Panc1 (cell line): ENCODE results near the gene ITM2B. TPM values are rescaled to one million over a fixed set of nuclear protein-coding genes. Genes with fewer than 3 reads are reported as not detected.
A peak's percentile ranks its signal among the peaks of the same experiment; 100 is the strongest.

ENCODE experiments used
- ATAC-seq: fragments of 200-7000 bp; cut with Tn5 transposase; 2 replicates; pipeline ENCODE4 v1.9.1; 2020; ENCODE audit warnings: mild to moderate bottlenecking, moderate library complexity
- BruUV-seq: library from RNA; stranded (reverse); fragments of 400-500 nt; replicated peaks from 2 replicates; lab custom pipeline; 2021; lab: Mats Ljungman, UMichigan
- CTCF ChIA-PET: fragments of 300-600 bp; sonication (Branson Sonifier 250); formaldehyde crosslinking; loops from one replicate; lab custom pipeline; 2022; ENCODE audit warnings: antibody characterized with exemption; lab: Charles Lee
- POLR2A ChIA-PET: fragments of 300-600 bp; sonication (Branson Sonifier 250); formaldehyde crosslinking; loops from one replicate; lab custom pipeline; 2022; ENCODE audit warnings: antibody characterized with exemption; lab: Charles Lee
- DNase-seq: peaks from one replicate; pipeline ENCODE4 v3.0.0-alpha.2; 2010; ENCODE audit warnings: low read depth, low spot score
- H3K27ac ChIP-seq: 2 replicates; pipeline ENCODE4 v1.5.1; 2011; ENCODE audit warnings: mild to moderate bottlenecking, low read length, inconsistent platforms
- H3K27me3 ChIP-seq: fragments of 200-500 bp; sonication (Bioruptor generic); 2 replicates; pipeline ENCODE4 v1.6.0; 2014; ENCODE audit warnings: low read length, inconsistent platforms; ENCODE audit not compliant: control insufficient read depth, insufficient read depth
- H3K36me3 ChIP-seq: fragments of 200-500 bp; sonication (Bioruptor generic); 2 replicates; pipeline ENCODE4 v1.5.1; 2014; ENCODE audit warnings: inconsistent platforms, mild to moderate bottlenecking, low read length, moderate library complexity; ENCODE audit not compliant: control insufficient read depth, insufficient read depth
- H3K4me1 ChIP-seq: 2 replicates; pipeline ENCODE4 v1.5.1; 2011; ENCODE audit warnings: inconsistent platforms, mild to moderate bottlenecking, low read length, moderate library complexity; ENCODE audit not compliant: control insufficient read depth, insufficient read depth
- H3K4me3 ChIP-seq, 2 experiments: 2 replicates each; pipeline ENCODE4 v1.5.1; 2011 to 2012; ENCODE audit warnings: low read depth in 2 of 2, low read length in 2 of 2, mild to moderate bottlenecking in 2 of 2, inconsistent platforms in 1 of 2, moderate library complexity in 1 of 2
- H3K9me3 ChIP-seq: fragments of 200-500 bp; sonication (Bioruptor generic); 2 replicates; pipeline ENCODE4 v1.5.1; 2014; ENCODE audit warnings: low read depth, mild to moderate bottlenecking, inconsistent platforms, low read length, moderate library complexity; ENCODE audit not compliant: control insufficient read depth, insufficient read depth
- POLR2AphosphoS5 ChIP-seq: IDR thresholded peaks from 2 replicates; pipeline ENCODE4 v1.6.1; 2012; ENCODE audit warnings: mild to moderate bottlenecking, low read depth, low read length, moderate library complexity
- SIN3A ChIP-seq: IDR thresholded peaks from 2 replicates; pipeline ENCODE4 v1.6.1; 2012; ENCODE audit warnings: low read depth, mild to moderate bottlenecking, low read length, moderate library complexity, borderline replicate concordance; ENCODE audit not compliant: insufficient read depth
- TCF7L2 ChIP-seq: IDR thresholded peaks from 2 replicates; pipeline ENCODE4 v1.6.1; 2011; ENCODE audit warnings: mild to moderate bottlenecking, low read depth, low read length, inconsistent platforms
- in situ Hi-C: cut with HindIII; loops from 2 replicates; pipeline ENCODE4 v1.10.0; 2016; ENCODE audit warnings: low sequenced_read_pairs, low pct_unique_long_range_greater_than_20kb
- intact Hi-C: fragments of 100-400 bp; cut with micrococcal nuclease; formaldehyde crosslinking; loops from one replicate; pipeline ENCODE4 v1.10.0; 2022; ENCODE audit not compliant: unreplicated experiment
- total RNA-seq: library from RNA; stranded (reverse); gene quantifications from one replicate; pipeline ENCODE4 v1.2.1, GENCODE V29; 2021; ENCODE audit not compliant: unreplicated experiment
- TF ChIP-seq, protein P1 (sequence below): fragments of 450-650 bp; IDR thresholded peaks from 2 replicates; pipeline ENCODE4 v1.5.1; 2017; ENCODE audit warnings: mild to moderate bottlenecking
- TF ChIP-seq, protein P2 (sequence below), 2 experiments: IDR thresholded peaks; 2 replicates each; pipeline ENCODE4 v1.6.1; 2011 to 2012; ENCODE audit warnings: low read depth in 2 of 2, control low read depth in 1 of 2, low read length in 1 of 2, mild to moderate bottlenecking in 1 of 2, moderate library complexity in 1 of 2; ENCODE audit not compliant: insufficient read depth in 1 of 2

The ITM2B gene
- total RNA-seq, 1 experiment from 2014 or later, result 156 TPM

DNA sequence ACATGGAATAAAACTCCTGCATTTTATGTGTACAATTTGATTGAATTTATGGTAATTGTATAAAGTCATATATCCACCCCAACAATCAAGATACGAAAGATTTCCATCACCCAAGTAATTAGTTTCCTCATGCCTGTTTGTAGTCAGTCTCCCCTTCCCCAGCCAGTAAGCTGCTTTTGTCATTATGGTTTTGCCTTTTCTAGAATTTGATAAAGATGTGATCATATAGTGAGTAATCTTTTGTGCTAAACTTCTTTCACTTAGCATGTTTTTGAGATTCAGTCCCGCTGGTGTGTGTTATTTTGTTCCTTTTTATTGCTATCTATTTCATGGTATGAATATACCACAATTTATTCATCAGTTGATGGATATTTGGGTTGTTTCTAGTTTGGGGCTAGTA lies 16.0 kb downstream of the ITM2B start:
- Histone ChIP-seq H3K4me3 (no peak overlapping the region), H3K27ac (no peak overlapping the region), H3K36me3 (no peaks in the 10 kb centered on the region), H3K9me3 (no peaks in the 10 kb centered on the region), H3K27me3 (no peaks in the 10 kb centered on the region), H3K4me1 (no peaks in the 10 kb centered on the region)
- TF ChIP-seq POLR2AphosphoS5, result no peak
- TF ChIP-seq TCF7L2, result no peak
- TF ChIP-seq, protein P1, sequence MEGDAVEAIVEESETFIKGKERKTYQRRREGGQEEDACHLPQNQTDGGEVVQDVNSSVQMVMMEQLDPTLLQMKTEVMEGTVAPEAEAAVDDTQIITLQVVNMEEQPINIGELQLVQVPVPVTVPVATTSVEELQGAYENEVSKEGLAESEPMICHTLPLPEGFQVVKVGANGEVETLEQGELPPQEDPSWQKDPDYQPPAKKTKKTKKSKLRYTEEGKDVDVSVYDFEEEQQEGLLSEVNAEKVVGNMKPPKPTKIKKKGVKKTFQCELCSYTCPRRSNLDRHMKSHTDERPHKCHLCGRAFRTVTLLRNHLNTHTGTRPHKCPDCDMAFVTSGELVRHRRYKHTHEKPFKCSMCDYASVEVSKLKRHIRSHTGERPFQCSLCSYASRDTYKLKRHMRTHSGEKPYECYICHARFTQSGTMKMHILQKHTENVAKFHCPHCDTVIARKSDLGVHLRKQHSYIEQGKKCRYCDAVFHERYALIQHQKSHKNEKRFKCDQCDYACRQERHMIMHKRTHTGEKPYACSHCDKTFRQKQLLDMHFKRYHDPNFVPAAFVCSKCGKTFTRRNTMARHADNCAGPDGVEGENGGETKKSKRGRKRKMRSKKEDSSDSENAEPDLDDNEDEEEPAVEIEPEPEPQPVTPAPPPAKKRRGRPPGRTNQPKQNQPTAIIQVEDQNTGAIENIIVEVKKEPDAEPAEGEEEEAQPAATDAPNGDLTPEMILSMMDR, result no peak
- TF ChIP-seq, protein P2, sequence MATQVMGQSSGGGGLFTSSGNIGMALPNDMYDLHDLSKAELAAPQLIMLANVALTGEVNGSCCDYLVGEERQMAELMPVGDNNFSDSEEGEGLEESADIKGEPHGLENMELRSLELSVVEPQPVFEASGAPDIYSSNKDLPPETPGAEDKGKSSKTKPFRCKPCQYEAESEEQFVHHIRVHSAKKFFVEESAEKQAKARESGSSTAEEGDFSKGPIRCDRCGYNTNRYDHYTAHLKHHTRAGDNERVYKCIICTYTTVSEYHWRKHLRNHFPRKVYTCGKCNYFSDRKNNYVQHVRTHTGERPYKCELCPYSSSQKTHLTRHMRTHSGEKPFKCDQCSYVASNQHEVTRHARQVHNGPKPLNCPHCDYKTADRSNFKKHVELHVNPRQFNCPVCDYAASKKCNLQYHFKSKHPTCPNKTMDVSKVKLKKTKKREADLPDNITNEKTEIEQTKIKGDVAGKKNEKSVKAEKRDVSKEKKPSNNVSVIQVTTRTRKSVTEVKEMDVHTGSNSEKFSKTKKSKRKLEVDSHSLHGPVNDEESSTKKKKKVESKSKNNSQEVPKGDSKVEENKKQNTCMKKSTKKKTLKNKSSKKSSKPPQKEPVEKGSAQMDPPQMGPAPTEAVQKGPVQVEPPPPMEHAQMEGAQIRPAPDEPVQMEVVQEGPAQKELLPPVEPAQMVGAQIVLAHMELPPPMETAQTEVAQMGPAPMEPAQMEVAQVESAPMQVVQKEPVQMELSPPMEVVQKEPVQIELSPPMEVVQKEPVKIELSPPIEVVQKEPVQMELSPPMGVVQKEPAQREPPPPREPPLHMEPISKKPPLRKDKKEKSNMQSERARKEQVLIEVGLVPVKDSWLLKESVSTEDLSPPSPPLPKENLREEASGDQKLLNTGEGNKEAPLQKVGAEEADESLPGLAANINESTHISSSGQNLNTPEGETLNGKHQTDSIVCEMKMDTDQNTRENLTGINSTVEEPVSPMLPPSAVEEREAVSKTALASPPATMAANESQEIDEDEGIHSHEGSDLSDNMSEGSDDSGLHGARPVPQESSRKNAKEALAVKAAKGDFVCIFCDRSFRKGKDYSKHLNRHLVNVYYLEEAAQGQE (IDR thresholded peaks at IDR 0.05; ENCODE audit: insufficient read depth in 1 of 2, low read depth in 2 of 2, low read length in 1 of 2), result no peak
- no peak for TF ChIP-seq SIN3A
- TSS peak; percentile 2 for BruUV-seq
- CTCF ChIA-PET, result no interaction called here
- in situ Hi-C loops, result no loop called here
- ATAC-seq (no peak), DNase-seq (no peak)
- POLR2A ChIA-PET, result no interaction called here
- intact Hi-C loops, result no loop called here

DNA sequence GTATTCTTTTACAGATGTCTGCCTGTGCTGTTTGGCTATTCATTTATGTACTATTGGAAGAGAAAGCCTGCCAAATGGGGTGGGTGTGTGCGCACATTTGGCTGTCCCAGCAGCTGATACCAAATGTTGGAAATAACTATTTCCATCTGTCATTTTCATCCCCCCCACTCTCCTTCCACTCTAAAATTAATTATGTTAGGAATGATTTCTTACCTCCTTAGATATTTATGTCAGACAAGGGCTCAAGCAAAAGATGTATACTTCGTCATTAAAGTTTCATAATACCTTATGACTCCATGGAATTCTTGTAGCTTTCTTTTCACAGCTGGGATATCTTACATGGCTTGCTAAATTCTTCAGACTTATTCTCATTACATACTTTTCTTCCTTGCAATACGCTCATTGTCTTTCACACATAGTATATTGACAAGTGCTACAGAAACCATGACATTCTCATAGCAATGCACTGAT lies 18.6 kb downstream of the ITM2B start:
- Histone ChIP-seq H3K9me3 (no peaks in the 10 kb centered on the region), H3K27me3 (no peaks in the 10 kb centered on the region), H3K4me1 (no peaks in the 10 kb centered on the region), H3K27ac (no peak overlapping the region), H3K4me3 (no peak overlapping the region), H3K36me3 (no peaks in the 10 kb centered on the region; the same call in 1 of the 2 replicates)
- BruUV-seq, result no TSS peak
- DNase-seq (no peak), ATAC-seq (no peak)
- TF ChIP-seq, protein P2 (IDR thresholded peaks at IDR 0.05; ENCODE audit: insufficient read depth in 1 of 2, low read depth in 2 of 2, low read length in 1 of 2), result no peak
- no peak for TF ChIP-seq SIN3A
- no peak for TF ChIP-seq POLR2AphosphoS5
- TF ChIP-seq TCF7L2, result no peak
- TF ChIP-seq, protein P1, result no peak
- in situ Hi-C loops (no loop called here), intact Hi-C loops (no loop called here)
- POLR2A ChIA-PET, result no interaction called here
- CTCF ChIA-PET, result no interaction called here
